Thoracic aorta (tissue), 2 donors: Measurements from ENCODE around the gene MAST2. TPM values are rescaled to one million over a fixed set of nuclear protein-coding genes. Genes with fewer than 3 reads are reported as not detected.

Experiments used
- ATAC-seq: fragments of 150-250 bp; one replicate; pipeline ENCODE4 v1.8.0; 2017; ENCODE audit warnings: low read depth; ENCODE audit not compliant: insufficient number of reproducible peaks, low FRiP score
- DNase-seq: peaks from one replicate; pipeline ENCODE4 v3.0.0-alpha.2; 2020; ENCODE audit warnings: low spot score
- H3K27ac ChIP-seq, 2 donors: fragments of 200-600 bp; sonication (generic); 1 replicate in 1 of 2; 2 replicates in 1 of 2; pipeline ENCODE4 v1.5.1; 2016; ENCODE audit warnings: mild to moderate bottlenecking in 2 of 2, moderate library complexity in 2 of 2
- H3K27me3 ChIP-seq: fragments of 200-600 bp; sonication (generic); replicated peaks from 2 replicates; pipeline ENCODE4 v1.6.0; 2016; ENCODE audit warnings: mild to moderate bottlenecking; ENCODE audit not compliant: insufficient read depth
- H3K36me3 ChIP-seq: fragments of 200-600 bp; sonication (generic); one replicate; pipeline ENCODE4 v1.5.1; 2016
- H3K4me1 ChIP-seq, 2 donors: fragments of 200-600 bp; sonication (generic); 1 replicate in 1 of 2; 2 replicates in 1 of 2; pipeline versions ENCODE4 v1.5.1 to v1.6.0; 2016; ENCODE audit warnings: low read depth in 2 of 2, mild to moderate bottlenecking in 1 of 2; ENCODE audit not compliant: control insufficient read depth in 1 of 2
- H3K4me3 ChIP-seq: fragments of 200-600 bp; sonication (generic); 2 replicates; pipeline ENCODE4 v1.5.1; 2016; ENCODE audit warnings: mild to moderate bottlenecking
- H3K9me3 ChIP-seq: fragments of 200-600 bp; sonication (generic); 2 replicates; pipeline ENCODE4 v1.5.1; 2016
- total RNA-seq, 2 donors: library from RNA; depleted of rRNA; stranded (reverse); fragments of >200 nt; gene quantifications; one replicate each; pipeline versions ENCODE4 v1.1.0 to v1.2.3, GENCODE V29; 2016
- TF ChIP-seq, protein P1 (sequence below): fragments of 200-600 bp; sonication (generic); IDR thresholded peaks from one replicate; pipeline ENCODE4 v1.5.1; 2019; ENCODE audit warnings: antibody characterized with exemption

MAST2 gene
- total RNA-seq, 2 donors from 2014 or later: 33.6 to 61.2 TPM

DNA sequence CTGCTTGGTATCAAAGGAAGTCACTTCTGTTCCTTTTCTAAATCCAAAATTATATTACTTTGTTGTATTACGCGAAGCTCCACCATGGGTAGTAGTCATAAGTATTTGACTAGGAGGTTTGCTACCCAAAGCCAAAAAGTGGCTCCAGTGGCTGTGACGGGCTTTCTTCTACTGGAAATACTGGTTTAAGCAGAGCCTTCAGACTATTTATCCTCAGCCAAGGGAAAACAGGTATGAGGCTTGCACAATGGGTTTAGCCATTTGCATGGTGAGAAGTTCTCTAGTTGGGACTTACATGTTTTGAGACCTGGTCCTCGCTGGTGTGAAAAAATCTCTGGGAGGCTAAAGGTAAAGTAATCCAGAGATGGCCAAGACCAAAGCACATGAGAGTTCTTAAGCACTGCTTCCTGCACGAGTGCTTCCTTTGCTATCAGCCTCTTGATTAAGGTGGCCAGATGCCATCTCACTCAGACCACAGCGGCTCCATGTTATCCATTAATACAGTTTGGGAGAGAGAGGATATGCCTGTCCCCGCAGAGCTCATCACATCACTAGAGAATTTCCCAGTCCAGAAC lies 207.8 kb downstream of the MAST2 start:
- TF ChIP-seq, protein P1, sequence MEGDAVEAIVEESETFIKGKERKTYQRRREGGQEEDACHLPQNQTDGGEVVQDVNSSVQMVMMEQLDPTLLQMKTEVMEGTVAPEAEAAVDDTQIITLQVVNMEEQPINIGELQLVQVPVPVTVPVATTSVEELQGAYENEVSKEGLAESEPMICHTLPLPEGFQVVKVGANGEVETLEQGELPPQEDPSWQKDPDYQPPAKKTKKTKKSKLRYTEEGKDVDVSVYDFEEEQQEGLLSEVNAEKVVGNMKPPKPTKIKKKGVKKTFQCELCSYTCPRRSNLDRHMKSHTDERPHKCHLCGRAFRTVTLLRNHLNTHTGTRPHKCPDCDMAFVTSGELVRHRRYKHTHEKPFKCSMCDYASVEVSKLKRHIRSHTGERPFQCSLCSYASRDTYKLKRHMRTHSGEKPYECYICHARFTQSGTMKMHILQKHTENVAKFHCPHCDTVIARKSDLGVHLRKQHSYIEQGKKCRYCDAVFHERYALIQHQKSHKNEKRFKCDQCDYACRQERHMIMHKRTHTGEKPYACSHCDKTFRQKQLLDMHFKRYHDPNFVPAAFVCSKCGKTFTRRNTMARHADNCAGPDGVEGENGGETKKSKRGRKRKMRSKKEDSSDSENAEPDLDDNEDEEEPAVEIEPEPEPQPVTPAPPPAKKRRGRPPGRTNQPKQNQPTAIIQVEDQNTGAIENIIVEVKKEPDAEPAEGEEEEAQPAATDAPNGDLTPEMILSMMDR: no peak
- no peak overlapping the region for H3K27ac ChIP-seq
- no peak overlapping the region for H3K4me3 ChIP-seq
- no peaks in the 10 kb centered on the region for H3K9me3 ChIP-seq
- H3K4me1 ChIP-seq: no peaks in the 10 kb centered on the region
- peaks cover 25% of the 10 kb centered on the region for H3K36me3 ChIP-seq
- ATAC-seq (no peak), DNase-seq (no peak)
- no peaks in the 10 kb centered on the region for H3K27me3 ChIP-seq

DNA sequence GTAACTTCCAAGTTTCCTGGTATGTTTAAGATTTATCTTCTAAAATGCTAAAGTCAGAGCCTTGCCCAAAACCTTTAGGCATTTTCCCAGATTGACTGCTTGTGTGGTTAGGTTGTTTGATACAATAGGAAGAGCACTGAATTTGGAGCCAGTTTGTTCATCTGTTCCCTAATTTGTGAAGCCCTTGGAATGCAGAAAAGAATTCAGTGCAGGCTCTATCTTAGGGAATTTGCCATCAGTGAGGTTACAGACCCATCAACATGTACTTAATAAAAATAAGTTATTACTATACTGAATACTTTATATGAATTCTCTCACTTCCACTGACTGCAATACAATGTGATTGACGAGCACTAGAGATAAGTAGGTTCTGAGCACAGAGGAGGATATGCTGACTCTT lies 208.8 kb downstream of the MAST2 start:
- H3K4me3 ChIP-seq: no peak overlapping the region
- H3K36me3 ChIP-seq: peaks cover 20% of the 10 kb centered on the region
- TF ChIP-seq, protein P1: no peak
- H3K9me3 ChIP-seq: no peaks in the 10 kb centered on the region
- no peak overlapping the region for H3K27ac ChIP-seq
- ATAC-seq (no peak), DNase-seq (no peak)
- no peaks in the 10 kb centered on the region for H3K4me1 ChIP-seq
- H3K27me3 ChIP-seq: no peaks in the 10 kb centered on the region

DNA sequence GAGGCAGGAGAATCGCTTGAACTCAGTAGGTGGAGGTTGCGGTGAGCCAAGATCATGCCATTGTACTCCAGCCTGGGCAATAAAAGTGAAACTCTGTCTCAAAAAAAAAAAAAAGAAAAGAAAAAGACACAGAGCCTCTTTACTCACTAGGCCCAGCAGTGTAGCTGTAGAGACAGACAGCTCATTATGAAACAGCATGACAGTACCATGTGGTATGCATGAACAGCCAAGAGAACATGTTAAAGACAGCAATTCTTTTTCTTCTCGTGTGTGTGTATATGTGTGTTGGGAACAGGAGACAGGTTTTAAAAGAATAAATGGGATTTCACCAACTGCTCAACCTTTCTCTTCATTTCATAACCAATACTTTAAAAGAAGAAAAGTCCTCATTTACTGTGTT lies 210.2 kb downstream of the MAST2 start:
- peaks cover 10% of the 10 kb centered on the region for H3K36me3 ChIP-seq
- no peaks in the 10 kb centered on the region for H3K9me3 ChIP-seq
- TF ChIP-seq, protein P1: no peak
- DNase-seq (no peak), ATAC-seq (no peak)
- no peak overlapping the region for H3K4me3 ChIP-seq
- H3K4me1 ChIP-seq: no peaks in the 10 kb centered on the region
- no peaks in the 10 kb centered on the region for H3K27me3 ChIP-seq
- no peak overlapping the region for H3K27ac ChIP-seq

DNA sequence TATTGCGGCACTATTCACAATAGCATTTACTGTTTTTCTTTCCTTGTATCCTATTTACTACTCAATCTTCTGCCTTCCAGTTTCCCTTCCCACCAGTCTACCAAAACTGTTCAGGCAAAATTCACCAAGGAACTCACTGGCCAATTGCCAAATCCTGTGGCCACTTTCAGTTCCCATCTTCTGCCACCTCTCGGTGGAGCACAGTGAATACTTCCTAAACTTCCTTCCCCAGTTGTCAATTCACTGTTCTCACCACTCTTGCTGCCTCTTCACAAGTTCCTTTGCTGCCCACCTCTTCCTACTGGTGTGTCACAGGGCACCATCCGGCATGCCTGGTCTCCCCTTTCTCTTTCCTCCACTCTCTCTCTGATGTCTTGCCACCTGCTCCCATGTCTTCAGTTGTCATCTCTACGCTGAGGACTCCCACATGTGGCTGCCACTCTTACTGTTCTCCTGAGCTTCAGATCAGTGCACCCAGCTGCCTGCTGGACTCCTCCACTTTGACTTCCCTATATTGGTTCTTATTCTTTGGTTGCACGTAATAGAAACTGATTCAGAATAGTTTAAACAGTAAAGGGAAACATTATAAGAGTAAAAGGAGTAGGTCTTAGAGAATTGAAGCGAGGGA lies 214.6 kb downstream of the MAST2 start:
- ATAC-seq (no peak), DNase-seq (no peak)
- H3K27me3 ChIP-seq: no peaks in the 10 kb centered on the region
- TF ChIP-seq, protein P1: no peak
- H3K36me3 ChIP-seq: peaks cover 6% of the 10 kb centered on the region
- H3K27ac ChIP-seq: no peak overlapping the region
- no peaks in the 10 kb centered on the region for H3K9me3 ChIP-seq
- H3K4me1 ChIP-seq: no peaks in the 10 kb centered on the region
- no peak overlapping the region for H3K4me3 ChIP-seq

DNA sequence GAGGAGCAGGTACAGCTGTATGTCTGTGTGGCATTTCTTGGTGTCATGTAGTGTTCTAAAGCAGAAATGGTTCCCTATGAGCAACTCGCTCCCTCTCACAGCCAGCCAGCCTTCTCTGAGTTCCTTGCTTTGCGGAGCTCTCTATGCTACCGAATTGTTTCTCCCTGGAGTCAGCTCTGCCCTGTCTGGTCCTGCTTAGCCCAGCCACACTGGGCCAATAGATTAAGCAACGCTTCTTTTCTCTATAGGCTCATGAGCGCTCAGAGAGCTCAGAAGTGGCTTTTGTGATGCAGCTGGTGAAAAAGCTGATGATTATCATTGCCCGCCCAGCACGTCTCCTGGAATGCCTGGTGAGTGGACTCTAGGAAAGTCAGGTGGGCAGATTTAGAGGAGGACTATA lies 215.9 kb downstream of the MAST2 start:
- DNase-seq (no peak), ATAC-seq (no peak)
- Histone ChIP-seq H3K4me1 (no peaks in the 10 kb centered on the region), H3K27me3 (no peaks in the 10 kb centered on the region), H3K4me3 (no peak overlapping the region), H3K9me3 (no peaks in the 10 kb centered on the region), H3K36me3 (peaks cover 18% of the 10 kb centered on the region), H3K27ac (no peak overlapping the region)
- TF ChIP-seq, protein P1: no peak
